GM12801 (cell line): ENCODE data around the gene TBC1D17.

Experiments used
- CTCF ChIP-seq: IDR thresholded peaks from one replicate; pipeline ENCODE4 v1.5.1; 2011; ENCODE audit warnings: control low read depth; ENCODE audit not compliant: insufficient read length; ENCODE audit errors: extremely low read depth

The TBC1D17 gene

GRCh38 chr19:49854378-49855263 lies 22.9 kb upstream of the TBC1D17 start:
- no peak for TF ChIP-seq CTCF

- TF ChIP-seq CTCF: no peak
Measured at GRCh38 chr19:49855277-49855675, 22.2 kb upstream of the TBC1D17 start.

GRCh38 chr19:49855676-49856573 lies 21.6 kb upstream of the TBC1D17 start:
- TF ChIP-seq CTCF: no peak

- no peak for TF ChIP-seq CTCF
Measured at GRCh38 chr19:49856574-49857021, 20.9 kb upstream of the TBC1D17 start.

GRCh38 chr19:49857061-49857837 lies 20.3 kb upstream of the TBC1D17 start:
- TF ChIP-seq CTCF: no peak

- no peak for TF ChIP-seq CTCF
Measured at GRCh38 chr19:49857838-49858087, 19.7 kb upstream of the TBC1D17 start.
